IgD-negative memory B cell (primary cell): ENCODE data around the gene B3GALT5. TPM values are rescaled to one million over a fixed set of nuclear protein-coding genes. Genes with fewer than 3 reads are reported as not detected.

Source experiments
- H3K27ac Mint-ChIP-seq, 3 donors: one replicate each; pipeline ENCODE4 v1.8.0; 2020 to 2022; ENCODE audit warnings: mild to moderate bottlenecking in 3 of 3, mixed read lengths in 3 of 3, moderate library complexity in 1 of 3
- H3K27me3 Mint-ChIP-seq: one replicate; pipeline ENCODE4 v1.8.0; 2021; ENCODE audit warnings: mixed read lengths
- H3K36me3 Mint-ChIP-seq: one replicate; pipeline ENCODE4 v1.8.0; 2020; ENCODE audit warnings: mild to moderate bottlenecking, mixed read lengths
- H3K4me1 Mint-ChIP-seq, 3 donors: one replicate each; pipeline ENCODE4 v1.8.0; 2020 to 2022; ENCODE audit warnings: mixed read lengths in 3 of 3, mild to moderate bottlenecking in 1 of 3
- H3K4me3 Mint-ChIP-seq, 4 donors: one replicate each; pipeline ENCODE4 v1.8.0; 2020 to 2022; ENCODE audit warnings: mild to moderate bottlenecking in 4 of 4, mixed read lengths in 4 of 4, moderate library complexity in 3 of 4
- H3K9me3 Mint-ChIP-seq, 3 donors: one replicate each; pipeline ENCODE4 v1.8.0; 2020 to 2021; ENCODE audit warnings: mixed read lengths in 3 of 3, mild to moderate bottlenecking in 1 of 3
- polyA plus RNA-seq: library from polyadenylated mRNA; unstranded; fragments of 300-500 nt; fragmentation: Illumina TruSeq; gene quantifications from one replicate; pipeline ENCODE4 v1.2.3, GENCODE V29; 2021

B3GALT5 gene
- polyA plus RNA-seq, 1 donor from 2014 or later, result not detected

DNA sequence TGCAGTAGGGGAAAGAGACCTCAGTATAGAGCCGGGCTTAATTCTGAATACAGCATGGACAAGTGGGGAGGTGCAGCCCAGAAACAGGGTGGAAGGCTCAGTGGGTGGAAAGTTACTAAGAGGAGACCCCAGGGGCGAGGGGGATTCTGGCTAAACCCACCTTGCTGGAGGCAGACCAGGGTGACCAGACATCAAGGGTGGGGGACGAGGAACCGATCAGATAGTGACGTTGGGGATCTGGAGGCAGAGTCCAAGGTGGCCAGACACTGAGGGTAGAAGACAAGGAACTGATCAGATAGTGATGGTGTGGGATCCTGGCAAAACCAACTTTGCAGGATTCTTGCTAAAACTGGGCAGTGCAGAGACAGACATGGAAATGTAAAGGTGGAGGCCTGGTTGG, 36.8 kb downstream of the B3GALT5 start:
- Mint-ChIP-seq H3K27ac (no peak overlapping the region), H3K4me3 (no peak overlapping the region), H3K36me3 (no peaks in the 10 kb centered on the region), H3K4me1 (no peaks in the 10 kb centered on the region), H3K27me3 (no peaks in the 10 kb centered on the region), H3K9me3 (peaks cover 4 to 19% (median 18%) of the 10 kb centered on the region in 3 donors)

DNA sequence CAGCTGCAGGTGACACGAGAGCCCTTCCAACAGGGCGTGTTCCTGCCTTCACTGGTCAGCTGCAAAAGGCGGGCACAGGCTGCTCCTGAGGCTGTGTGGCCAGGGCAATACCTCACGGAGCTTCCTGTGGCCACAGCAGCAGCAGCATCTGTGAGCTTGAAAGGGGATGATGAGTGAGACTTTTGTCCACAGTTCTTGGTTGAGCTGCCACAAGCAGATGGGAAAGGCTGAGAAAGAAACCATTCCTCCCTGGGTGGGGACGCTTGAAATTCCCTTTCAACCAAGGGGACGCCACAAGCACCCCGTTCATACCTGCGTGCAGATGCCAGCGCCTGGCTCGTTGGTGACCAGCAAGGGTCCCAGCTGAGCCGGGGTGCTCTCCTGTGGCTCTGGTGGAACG, 37.6 kb downstream of the B3GALT5 start:
- Mint-ChIP-seq H3K9me3 (peaks cover 2 to 20% (median 20%) of the 10 kb centered on the region in 3 donors), H3K4me1 (no peaks in the 10 kb centered on the region), H3K27me3 (no peaks in the 10 kb centered on the region), H3K36me3 (no peaks in the 10 kb centered on the region), H3K4me3 (no peak overlapping the region), H3K27ac (no peak overlapping the region)

DNA sequence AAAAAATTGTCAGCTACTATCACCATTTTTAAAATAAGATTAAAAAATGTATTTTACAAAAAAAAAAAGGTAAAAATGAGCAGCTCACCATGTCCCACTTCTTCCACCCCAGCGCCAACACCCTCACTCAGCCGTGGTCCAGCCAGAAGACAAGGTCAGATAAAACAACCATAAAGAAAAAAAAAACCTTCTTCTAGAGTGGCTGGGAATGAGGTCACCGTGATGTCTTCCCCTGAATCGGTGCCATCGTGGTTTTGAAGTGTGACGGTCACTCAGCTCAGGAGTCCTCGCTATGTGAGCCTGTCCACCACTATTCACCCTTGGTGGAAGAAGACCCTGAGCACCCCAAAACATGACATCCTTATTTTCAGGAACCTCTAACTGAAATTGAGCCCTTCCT, 38.1 kb downstream of the B3GALT5 start:
- Mint-ChIP-seq H3K9me3 (peaks cover 2 to 20% (median 20%) of the 10 kb centered on the region in 3 donors), H3K4me1 (no peaks in the 10 kb centered on the region), H3K27ac (no peak overlapping the region), H3K27me3 (no peaks in the 10 kb centered on the region), H3K4me3 (no peak overlapping the region), H3K36me3 (no peaks in the 10 kb centered on the region)

DNA sequence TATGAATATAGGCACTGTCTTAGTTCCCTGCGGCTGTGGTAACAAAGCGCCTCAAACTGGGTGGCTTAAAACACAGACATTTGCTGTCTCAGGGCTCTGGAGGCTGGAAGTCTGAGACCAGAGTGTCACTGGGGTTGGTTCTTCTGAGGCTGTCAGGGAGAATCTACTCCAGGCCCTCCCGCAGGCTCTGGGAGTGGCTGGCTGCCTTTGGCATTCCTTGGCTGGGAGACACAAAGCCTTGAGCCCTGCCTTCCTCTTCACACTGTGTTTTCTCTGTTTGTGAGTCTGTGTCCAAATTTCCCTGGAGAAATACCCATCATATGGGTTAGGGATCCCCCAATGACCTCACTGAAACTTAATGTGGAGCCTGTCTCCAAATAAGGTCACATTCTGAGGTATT, 38.5 kb downstream of the B3GALT5 start:
- Mint-ChIP-seq H3K36me3 (no peaks in the 10 kb centered on the region), H3K9me3 (peaks cover 2 to 20% (median 20%) of the 10 kb centered on the region in 3 donors), H3K27ac (no peak overlapping the region), H3K27me3 (no peaks in the 10 kb centered on the region), H3K4me1 (no peaks in the 10 kb centered on the region), H3K4me3 (no peak overlapping the region)

DNA sequence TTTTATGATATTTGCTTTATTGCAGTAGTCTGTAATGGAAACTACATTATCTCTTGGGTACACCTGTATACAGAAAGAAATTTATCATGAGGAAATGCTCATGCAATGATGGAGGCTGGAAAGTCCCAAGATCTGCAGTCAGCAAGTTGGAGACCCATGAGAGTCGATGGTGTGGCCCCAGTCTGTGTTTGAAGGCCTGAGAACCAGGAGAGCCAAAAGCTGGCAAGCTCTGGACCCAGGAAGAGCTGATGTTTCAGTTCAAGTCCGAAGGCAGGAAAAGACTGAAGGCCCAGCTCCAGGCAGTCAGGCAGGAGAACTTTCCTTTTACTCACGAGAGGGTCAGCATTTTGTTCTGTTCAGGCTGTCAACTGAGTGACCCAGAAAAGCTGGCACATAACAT, 42.2 kb downstream of the B3GALT5 start:
- Mint-ChIP-seq H3K27ac (no peak overlapping the region), H3K9me3 (peaks cover 0 to 20% (median 10%) of the 10 kb centered on the region in 3 donors), H3K4me3 (no peak overlapping the region), H3K4me1 (peaks cover 0 to 2% (median 0%) of the 10 kb centered on the region in 3 donors), H3K27me3 (peaks cover 1% of the 10 kb centered on the region), H3K36me3 (no peaks in the 10 kb centered on the region)

DNA sequence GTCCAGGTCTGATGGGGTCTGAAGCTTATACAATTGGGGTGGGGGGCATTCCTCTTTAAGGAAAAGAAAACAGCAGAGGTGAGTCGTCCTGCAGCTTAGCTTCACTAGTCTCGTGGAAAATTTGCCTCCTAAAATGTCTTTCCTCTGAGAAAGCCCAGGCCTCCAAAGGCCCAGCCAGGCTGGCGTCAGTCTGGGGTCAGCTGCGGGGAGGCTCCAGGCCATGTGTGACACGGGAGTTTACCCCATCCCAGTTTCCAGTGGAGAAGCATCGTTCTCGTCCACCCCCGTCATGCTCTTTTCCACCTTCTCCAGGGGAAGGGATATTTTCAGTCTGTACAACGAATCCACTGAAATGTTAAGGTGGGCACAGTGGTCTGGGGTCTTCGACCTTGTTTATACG, 42.8 kb downstream of the B3GALT5 start:
- Mint-ChIP-seq H3K4me3 (no peak overlapping the region), H3K9me3 (peaks cover 0 to 20% (median 10%) of the 10 kb centered on the region in 3 donors), H3K27me3 (peaks cover 1% of the 10 kb centered on the region), H3K27ac (no peak overlapping the region), H3K4me1 (peaks cover 0 to 2% (median 0%) of the 10 kb centered on the region in 3 donors), H3K36me3 (no peaks in the 10 kb centered on the region)

DNA sequence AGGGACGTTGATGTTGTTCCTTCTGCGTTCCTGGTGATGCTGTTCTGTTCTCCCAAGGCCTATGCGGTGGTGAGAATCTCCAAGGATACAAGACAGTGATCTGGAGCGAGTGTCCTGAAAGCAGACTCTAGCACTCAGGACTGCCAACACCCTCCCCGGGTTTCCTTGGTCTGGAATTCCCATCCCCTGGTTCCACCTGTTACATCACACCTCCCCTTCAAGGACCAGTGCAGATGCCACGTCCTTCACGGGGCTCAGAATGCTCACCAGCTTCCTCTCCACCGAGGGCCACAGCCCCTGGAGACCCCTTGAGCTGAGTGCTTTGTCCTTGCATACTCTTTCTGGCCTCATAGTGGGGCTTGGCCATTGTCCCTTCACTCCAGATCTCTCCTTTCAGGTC, 43.5 kb downstream of the B3GALT5 start:
- Mint-ChIP-seq H3K4me3 (no peak overlapping the region), H3K27ac (no peak overlapping the region)

DNA sequence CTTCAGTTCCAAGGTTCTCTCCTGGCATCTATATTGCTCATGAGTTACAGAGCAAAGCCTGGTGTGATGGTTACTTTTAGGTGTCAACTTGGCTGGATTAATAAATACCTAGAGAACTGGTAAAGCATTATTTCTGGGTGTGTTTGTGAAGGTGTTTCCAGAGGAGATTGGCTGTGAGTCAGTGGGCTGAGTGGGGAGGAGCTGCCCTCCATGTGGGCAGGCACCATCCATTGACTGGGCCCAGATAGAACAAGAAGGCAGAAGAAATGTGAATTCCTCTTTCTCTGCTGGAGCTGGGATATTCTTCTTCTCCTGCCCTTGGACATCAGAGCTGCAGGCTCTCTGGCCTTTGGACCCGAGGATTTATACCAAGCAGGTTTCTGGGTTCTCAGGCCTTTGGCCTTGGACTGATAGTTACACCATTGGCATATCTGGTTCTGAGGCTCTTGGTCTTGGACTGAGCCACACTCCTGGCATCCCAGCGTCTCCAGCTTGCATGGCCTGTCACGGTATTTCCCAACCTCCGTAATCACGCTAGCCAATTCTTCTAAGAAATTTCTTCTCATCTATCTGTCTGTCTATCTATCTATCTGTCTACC, 44.5 kb downstream of the B3GALT5 start:
- Mint-ChIP-seq H3K27me3 (peaks cover 1% of the 10 kb centered on the region), H3K4me3 (no peak overlapping the region), H3K4me1 (peaks cover 0 to 2% (median 0%) of the 10 kb centered on the region in 3 donors), H3K9me3 (peaks cover 0 to 20% (median 10%) of the 10 kb centered on the region in 3 donors), H3K36me3 (no peaks in the 10 kb centered on the region), H3K27ac (no peak overlapping the region)

More for the DNA sequence above, 43.5 kb downstream of the B3GALT5 start:
- Mint-ChIP-seq H3K27me3 (peaks cover 1% of the 10 kb centered on the region), H3K36me3 (no peaks in the 10 kb centered on the region), H3K4me1 (peaks cover 0 to 2% (median 0%) of the 10 kb centered on the region in 3 donors), H3K9me3 (peaks cover 0 to 20% (median 10%) of the 10 kb centered on the region in 3 donors)

DNA sequence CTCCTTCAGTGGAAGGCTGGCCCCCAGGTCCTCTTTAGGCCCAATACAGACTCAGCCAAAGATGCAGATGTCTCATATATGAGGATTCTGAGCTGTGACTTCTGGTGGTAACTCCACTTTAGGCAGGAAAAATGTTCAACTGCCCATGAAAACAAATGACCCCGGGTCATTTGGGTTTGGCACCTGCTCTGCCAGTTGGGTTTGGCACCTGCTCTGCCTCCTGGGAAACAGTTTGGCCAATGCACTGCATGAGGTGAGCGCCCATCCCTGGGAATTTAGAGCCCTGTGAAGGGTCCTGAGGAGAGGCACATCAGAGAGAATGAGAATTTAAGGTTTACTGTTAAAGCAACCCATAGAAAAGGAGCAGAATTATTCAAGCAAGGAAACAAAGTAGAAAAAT, 45.3 kb downstream of the B3GALT5 start:
- Mint-ChIP-seq H3K9me3 (peaks cover 0 to 14% (median 8%) of the 10 kb centered on the region in 3 donors), H3K4me3 (no peak overlapping the region), H3K27me3 (peaks cover 1% of the 10 kb centered on the region), H3K4me1 (peaks cover 0 to 2% (median 0%) of the 10 kb centered on the region in 3 donors), H3K36me3 (no peaks in the 10 kb centered on the region), H3K27ac (no peak overlapping the region)

DNA sequence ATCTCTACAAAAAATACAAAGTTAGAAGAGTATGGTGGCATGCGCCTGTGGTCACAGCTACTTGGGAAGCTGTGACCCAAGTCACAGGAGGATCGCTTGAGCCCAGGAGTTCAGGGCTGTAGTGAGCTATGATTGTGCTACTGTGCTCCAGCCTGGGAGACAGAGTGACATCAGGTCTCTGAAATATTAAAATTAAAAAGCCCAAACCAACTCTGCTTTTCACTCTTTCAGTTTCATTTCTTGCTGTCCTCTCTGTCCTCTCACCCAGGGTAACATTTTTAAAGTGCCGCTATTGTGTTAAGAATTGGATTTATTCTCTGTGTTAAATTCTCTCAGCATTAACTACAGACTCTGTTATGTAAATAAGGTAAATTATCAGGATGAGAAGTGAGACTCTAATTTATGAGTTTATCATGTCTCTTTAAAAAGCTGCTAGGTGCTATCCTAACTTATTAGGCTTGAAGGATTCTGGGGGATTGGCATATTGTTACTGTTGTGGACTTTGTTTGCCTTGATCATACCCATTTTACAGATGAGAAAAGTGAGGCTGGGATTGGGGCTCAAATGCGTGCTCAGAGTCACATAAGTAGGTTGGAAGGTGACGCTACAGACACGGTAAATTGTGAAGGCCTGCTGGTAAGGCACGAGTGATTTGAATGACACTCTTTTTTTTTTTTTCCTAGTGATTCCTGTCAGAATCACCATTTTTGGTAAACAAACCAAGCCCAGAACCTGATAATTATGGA, 46.5 kb downstream of the B3GALT5 start:
- Mint-ChIP-seq H3K4me1 (peaks cover 0 to 2% (median 0%) of the 10 kb centered on the region in 3 donors), H3K36me3 (no peaks in the 10 kb centered on the region), H3K9me3 (peaks cover 0 to 5% (median 3%) of the 10 kb centered on the region in 3 donors), H3K27me3 (peaks cover 1% of the 10 kb centered on the region), H3K27ac (no peak overlapping the region), H3K4me3 (no peak overlapping the region)

DNA sequence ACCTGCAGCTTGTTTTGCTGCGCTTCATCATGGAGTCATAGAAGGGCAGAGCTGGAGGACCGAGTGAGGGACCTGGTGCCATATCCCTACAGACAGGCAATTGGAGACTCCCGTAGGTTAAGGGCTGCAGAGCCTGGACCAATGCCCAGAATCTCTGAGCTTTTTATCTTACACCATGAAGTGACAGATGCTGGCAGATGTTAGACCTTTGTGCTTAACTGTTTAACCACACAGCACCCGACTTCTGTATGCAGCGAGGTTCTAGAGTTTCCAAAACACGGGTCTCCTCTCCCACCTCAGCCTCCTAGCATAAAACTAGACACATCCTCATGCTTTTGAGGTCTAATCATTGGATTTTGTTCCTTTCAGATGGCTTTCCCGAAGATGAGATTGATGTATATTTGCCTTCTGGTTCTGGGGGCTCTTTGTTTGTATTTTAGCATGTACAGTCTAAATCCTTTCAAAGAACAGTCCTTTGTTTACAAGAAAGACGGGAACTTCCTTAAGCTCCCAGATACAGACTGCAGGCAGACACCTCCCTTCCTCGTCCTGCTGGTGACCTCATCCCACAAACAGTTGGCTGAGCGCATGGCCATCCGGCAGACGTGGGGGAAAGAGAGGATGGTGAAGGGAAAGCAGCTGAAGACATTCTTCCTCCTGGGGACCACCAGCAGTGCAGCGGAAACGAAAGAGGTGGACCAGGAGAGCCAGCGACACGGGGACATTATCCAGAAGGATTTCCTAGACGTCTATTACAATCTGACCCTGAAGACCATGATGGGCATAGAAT, 47.6 kb downstream of the B3GALT5 start:
- Mint-ChIP-seq H3K4me1 (peaks cover 0 to 2% (median 0%) of the 10 kb centered on the region in 3 donors), H3K4me3 (no peak overlapping the region), H3K36me3 (no peaks in the 10 kb centered on the region), H3K9me3 (peaks cover 0 to 8% (median 3%) of the 10 kb centered on the region in 3 donors), H3K27ac (no peak overlapping the region), H3K27me3 (peaks cover 4% of the 10 kb centered on the region)

DNA sequence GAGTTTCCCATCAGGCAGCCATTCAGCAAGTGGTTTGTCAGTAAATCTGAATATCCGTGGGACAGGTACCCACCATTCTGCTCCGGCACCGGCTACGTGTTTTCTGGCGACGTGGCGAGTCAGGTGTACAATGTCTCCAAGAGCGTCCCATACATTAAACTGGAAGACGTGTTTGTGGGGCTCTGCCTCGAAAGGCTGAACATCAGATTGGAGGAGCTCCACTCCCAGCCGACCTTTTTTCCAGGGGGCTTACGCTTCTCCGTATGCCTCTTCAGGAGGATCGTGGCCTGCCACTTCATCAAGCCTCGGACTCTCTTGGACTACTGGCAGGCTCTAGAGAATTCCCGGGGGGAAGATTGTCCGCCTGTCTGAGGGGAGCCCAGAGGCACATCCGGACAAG, 48.4 kb downstream of the B3GALT5 start:
- peaks cover 4% of the 10 kb centered on the region for H3K27me3 Mint-ChIP-seq
- H3K4me1 Mint-ChIP-seq, result peaks cover 0 to 2% (median 0%) of the 10 kb centered on the region in 3 donors
- peaks cover 0 to 9% (median 3%) of the 10 kb centered on the region in 3 donors for H3K9me3 Mint-ChIP-seq
- no peak overlapping the region for H3K27ac Mint-ChIP-seq
- H3K36me3 Mint-ChIP-seq, result no peaks in the 10 kb centered on the region
- no peak overlapping the region for H3K4me3 Mint-ChIP-seq

DNA sequence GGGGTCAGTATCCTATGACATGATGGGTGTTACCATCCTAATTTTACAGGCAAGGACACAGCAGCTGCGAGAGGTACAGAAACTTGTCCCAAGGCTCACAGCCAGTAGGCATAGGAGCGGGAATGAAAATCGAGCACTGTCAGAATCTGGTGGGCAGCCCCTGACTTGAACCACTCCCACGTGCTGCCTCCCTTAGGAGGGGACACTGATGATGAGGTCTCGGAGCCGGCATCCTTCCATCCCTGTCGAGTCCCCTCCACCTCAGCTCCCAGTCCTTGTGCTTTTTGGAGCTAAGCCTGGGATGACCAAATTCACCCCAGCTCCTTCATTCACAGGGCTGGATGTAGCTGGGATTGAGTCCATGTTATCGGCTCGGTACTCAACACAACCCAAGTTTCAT, 49.0 kb downstream of the B3GALT5 start:
- Mint-ChIP-seq H3K9me3 (peaks cover 0 to 9% (median 3%) of the 10 kb centered on the region in 3 donors), H3K4me1 (peaks cover 0 to 2% (median 0%) of the 10 kb centered on the region in 3 donors), H3K27ac (no peak overlapping the region), H3K36me3 (no peaks in the 10 kb centered on the region), H3K4me3 (no peak overlapping the region), H3K27me3 (peaks cover 4% of the 10 kb centered on the region)

DNA sequence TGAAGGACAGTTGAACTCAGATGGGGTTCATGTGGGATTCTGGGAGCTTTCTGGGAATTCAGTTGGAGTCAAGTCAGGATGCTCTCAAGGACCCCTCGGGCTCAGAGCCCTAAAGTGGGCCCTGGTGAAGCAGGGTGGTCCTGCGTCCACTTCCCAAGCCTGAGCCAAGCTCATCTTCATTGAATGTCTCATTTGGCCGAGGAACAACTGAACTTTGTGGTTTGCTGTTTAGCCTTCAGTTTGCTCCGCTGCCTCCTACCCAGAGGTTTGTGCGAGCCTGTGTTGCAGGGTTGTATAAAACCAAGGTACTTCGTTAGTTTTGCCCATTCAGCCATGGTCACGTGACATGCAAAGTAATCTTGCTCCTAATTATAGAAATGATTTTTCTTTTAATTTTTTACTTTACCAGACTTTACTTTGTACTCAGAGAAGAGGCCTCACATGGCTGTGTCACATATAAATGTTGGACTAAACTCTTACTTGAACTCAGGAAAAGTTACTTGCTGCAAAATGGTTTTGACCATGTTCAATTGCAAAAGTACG, 49.7 kb downstream of the B3GALT5 start:
- Mint-ChIP-seq H3K4me1 (peaks cover 0 to 2% (median 0%) of the 10 kb centered on the region in 3 donors), H3K4me3 (no peak overlapping the region), H3K36me3 (no peaks in the 10 kb centered on the region), H3K9me3 (peaks cover 0 to 9% (median 3%) of the 10 kb centered on the region in 3 donors), H3K27ac (no peak overlapping the region), H3K27me3 (peaks cover 4% of the 10 kb centered on the region)

DNA sequence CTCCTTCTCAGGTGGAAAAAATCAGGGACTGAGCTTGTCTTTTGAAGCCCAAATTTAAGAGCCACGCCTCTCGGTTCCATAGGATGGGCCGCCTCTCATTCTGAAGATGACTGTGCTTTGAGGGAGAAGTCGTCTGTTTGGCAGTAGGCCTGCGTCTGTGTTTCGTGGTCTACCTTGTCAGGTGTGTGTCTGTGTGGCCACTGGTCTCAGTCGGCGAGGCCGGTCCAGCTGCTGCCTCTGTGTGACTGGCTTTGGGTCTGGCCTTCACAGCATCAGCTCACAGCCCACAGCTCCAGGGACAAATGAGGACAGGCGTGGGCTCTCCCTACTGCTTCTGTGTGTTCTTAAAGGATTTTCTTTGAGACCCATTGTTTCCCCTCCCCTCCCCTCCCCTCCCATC, 50.3 kb downstream of the B3GALT5 start:
- no peak overlapping the region for H3K27ac Mint-ChIP-seq
- H3K36me3 Mint-ChIP-seq, result no peaks in the 10 kb centered on the region
- no peak overlapping the region for H3K4me3 Mint-ChIP-seq
- peaks cover 0 to 9% (median 3%) of the 10 kb centered on the region in 3 donors for H3K9me3 Mint-ChIP-seq
- H3K27me3 Mint-ChIP-seq, result peaks cover 4% of the 10 kb centered on the region
- peaks cover 0 to 2% (median 0%) of the 10 kb centered on the region in 3 donors for H3K4me1 Mint-ChIP-seq
